Spleen (tissue), 11 donors: ENCODE results near the gene TBCD. TPM values are rescaled to one million over a fixed set of nuclear protein-coding genes. Genes with fewer than 3 reads are reported as not detected.
A peak's percentile ranks its signal among the peaks of the same experiment; 100 is the strongest.

Experiments
- DNase-seq: peaks from one replicate; pipeline ENCODE4 v3.0.0-alpha.2; 2020
- H3K27ac ChIP-seq, 8 donors: fragments of 200-600 bp; sonication (generic) in 7 of 8; 1 replicate in 4 of 8; 2 replicates in 4 of 8; pipeline versions ENCODE4 v1.5.0 to v1.8.0; 2016 to 2021; ENCODE audit warnings: inconsistent platforms in 4 of 8, mild to moderate bottlenecking in 4 of 8, moderate library complexity in 1 of 8
- H3K27me3 ChIP-seq, 7 donors: fragments of 200-600 bp; sonication (generic) in 6 of 7; replicated peaks in 1 of 7; 1 replicate in 4 of 7; 2 replicates in 3 of 7; pipeline versions ENCODE4 v1.5.0 to v1.8.0; 2016 to 2021; ENCODE audit warnings: inconsistent platforms in 3 of 7, mild to moderate bottlenecking in 1 of 7
- H3K36me3 ChIP-seq, 6 donors: fragments of 200-600 bp; sonication (generic) in 5 of 6; 1 replicate in 4 of 6; 2 replicates in 2 of 6; pipeline versions ENCODE4 v1.5.0 to v1.8.0; 2016 to 2021; ENCODE audit warnings: inconsistent platforms in 2 of 6
- H3K4me1 ChIP-seq, 6 donors: fragments of 200-600 bp; sonication (generic) in 5 of 6; 1 replicate in 3 of 6; 2 replicates in 3 of 6; pipeline versions ENCODE4 v1.5.0 to v1.8.0; 2016 to 2021; ENCODE audit warnings: inconsistent platforms in 3 of 6
- H3K4me3 ChIP-seq, 8 donors: fragments of 200-600 bp; sonication (generic) in 7 of 8; 1 replicate in 4 of 8; 2 replicates in 4 of 8; pipeline versions ENCODE4 v1.5.0 to v1.8.0; 2016 to 2021; ENCODE audit warnings: inconsistent platforms in 4 of 8, mild to moderate bottlenecking in 4 of 8, moderate library complexity in 2 of 8
- H3K9me3 ChIP-seq, 8 donors: fragments of 200-600 bp; sonication (generic) in 7 of 8; 1 replicate in 4 of 8; 2 replicates in 4 of 8; pipeline versions ENCODE4 v1.5.0 to v1.8.0; 2016 to 2021; ENCODE audit warnings: inconsistent platforms in 4 of 8
- POLR2A ChIP-seq, 3 donors: fragments of 450-650 bp; IDR thresholded peaks; one replicate each; pipeline ENCODE4 v1.5.1; 2017; ENCODE audit warnings: antibody characterized with exemption in 3 of 3, mild to moderate bottlenecking in 1 of 3
- POLR2AphosphoS5 ChIP-seq, 3 donors: sonication (generic); formaldehyde crosslinking; IDR thresholded peaks; one replicate each; pipeline ENCODE4 v1.5.1; 2017; ENCODE audit warnings: antibody characterized with exemption in 3 of 3
- WGBS, 5 donors: extraction: QIAGEN DNeasy Blood & Tissue Kit in 3 of 5; methylation state at CpG; one replicate each; pipeline versions ENCODE4 v1.1.5 to v1.1.7; 2013 to 2018; 5-methylcytosine and 5-hydroxymethylcytosine counted together
- intact Hi-C: fragments of 100-400 bp; cut with DNase I; formaldehyde crosslinking; loops from one replicate; pipeline ENCODE4 v1.15.0; 2023; ENCODE audit warnings: low total_unique reads
- polyA plus RNA-seq, 3 donors: library from polyadenylated mRNA; stranded (reverse); fragments of 200-250 nt; gene quantifications; one replicate each; pipeline ENCODE4 v1.2.1, GENCODE V29; 2013
- total RNA-seq, 7 donors: library from RNA; depleted of rRNA in 3 of 7; stranded (reverse); fragments of >200 nt in 3 of 7; fragmentation: NEBNext Ultra II Directional in 4 of 7; extraction: Animal tissue kit (Norgen Biotek cat#: 25700) in 4 of 7; gene quantifications; one replicate each; pipeline versions ENCODE4 v1.1.0 to v1.2.1, GENCODE V29; 2016 to 2021
- TF ChIP-seq, protein P1 (sequence below), 11 experiments: fragments of 200-600 bp in 7 of 11; fragments of 450-650 bp in 4 of 11; sonication (generic) in 4 of 11; IDR thresholded peaks in 8 of 11; conservative IDR thresholded peaks in 3 of 11; 1 replicate in 7 of 11; 2 replicates in 4 of 11; pipeline versions ENCODE4 v1.4.0 to v1.8.0; 2016 to 2021; ENCODE audit warnings: antibody characterized with exemption in 11 of 11, inconsistent platforms in 4 of 11, mild to moderate bottlenecking in 1 of 11
- donor health status: healthy with polysubstance abuse.
- donor health status: DM: no; HTN: no; CAD: no; lungs with moderate emphysema.
- donor health status: DM: no; HTN: no; CAD: no.
- donor health status: Bipolar disorder and iron deficiency.
- donor health status: healthy.
- donor health status: DM: no; HTN: no; CAD: no.
- donor health status: DM: yes; HTN: yes; CAD: no.

The TBCD gene
- total and polyA plus RNA-seq, 10 donors: 55.6 to 207 (median 108) TPM

DNA sequence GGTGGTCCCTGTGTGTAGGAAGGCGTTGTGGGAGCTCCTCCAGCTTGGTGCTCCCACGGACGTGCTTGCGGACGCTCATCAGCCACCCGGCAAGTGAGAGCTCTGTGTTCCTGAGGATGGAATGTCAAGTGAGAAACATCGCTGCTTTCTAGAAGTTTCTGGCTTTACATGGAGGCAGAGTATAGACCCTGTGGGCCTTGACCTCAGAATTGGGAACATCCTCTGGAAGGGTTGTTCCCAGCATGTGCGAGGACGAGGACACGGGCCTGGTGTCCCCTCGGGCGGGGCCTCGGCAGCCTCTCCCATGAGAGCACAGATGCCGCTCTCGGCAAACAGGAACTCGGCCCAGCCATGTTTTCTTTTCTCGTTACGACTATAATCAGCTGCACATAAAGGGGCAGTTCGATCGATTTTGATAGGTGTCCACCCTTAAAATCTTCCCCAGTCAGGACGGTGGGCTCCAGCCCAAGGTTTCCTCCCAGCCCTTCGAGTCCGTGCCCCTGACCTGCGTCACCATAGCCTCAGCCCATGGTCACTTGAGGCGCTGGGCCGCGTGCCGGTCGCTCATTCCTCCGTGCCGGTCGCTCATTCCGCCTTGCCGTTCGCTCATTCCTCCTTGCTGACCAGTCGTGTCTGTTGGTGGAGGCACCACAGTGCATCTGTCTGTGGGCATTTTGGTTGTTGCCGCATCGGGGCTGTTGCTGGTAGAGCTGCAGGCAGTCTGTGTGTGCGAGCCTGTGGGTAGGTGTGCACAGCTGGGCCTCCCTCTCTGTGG lies 179.2 kb downstream of the TBCD start:
- H3K4me1 ChIP-seq: peaks cover 0 to 10% (median 0%) of the 10 kb centered on the region in 6 donors
- TF ChIP-seq POLR2AphosphoS5 (IDR thresholded peaks at IDR 0.05) (peak in 1 of 3 donors; percentile 31), POLR2A (IDR thresholded peaks at IDR 0.05) (no peak)
- WGBS, 5 donors: 91 to 93% (median 92%) methylated on average over 37 to 39 of the region's 39 CpGs
- H3K4me3 ChIP-seq: no peak overlapping the region
- H3K27me3 ChIP-seq: no peaks in the 10 kb centered on the region
- peak; percentile 68 for DNase-seq
- peaks cover 2 to 100% (median 85%) of the 10 kb centered on the region in 6 donors for H3K36me3 ChIP-seq
- intact Hi-C loops: no loop called here
- no peaks in the 10 kb centered on the region for H3K9me3 ChIP-seq
- no peak overlapping the region for H3K27ac ChIP-seq

DNA sequence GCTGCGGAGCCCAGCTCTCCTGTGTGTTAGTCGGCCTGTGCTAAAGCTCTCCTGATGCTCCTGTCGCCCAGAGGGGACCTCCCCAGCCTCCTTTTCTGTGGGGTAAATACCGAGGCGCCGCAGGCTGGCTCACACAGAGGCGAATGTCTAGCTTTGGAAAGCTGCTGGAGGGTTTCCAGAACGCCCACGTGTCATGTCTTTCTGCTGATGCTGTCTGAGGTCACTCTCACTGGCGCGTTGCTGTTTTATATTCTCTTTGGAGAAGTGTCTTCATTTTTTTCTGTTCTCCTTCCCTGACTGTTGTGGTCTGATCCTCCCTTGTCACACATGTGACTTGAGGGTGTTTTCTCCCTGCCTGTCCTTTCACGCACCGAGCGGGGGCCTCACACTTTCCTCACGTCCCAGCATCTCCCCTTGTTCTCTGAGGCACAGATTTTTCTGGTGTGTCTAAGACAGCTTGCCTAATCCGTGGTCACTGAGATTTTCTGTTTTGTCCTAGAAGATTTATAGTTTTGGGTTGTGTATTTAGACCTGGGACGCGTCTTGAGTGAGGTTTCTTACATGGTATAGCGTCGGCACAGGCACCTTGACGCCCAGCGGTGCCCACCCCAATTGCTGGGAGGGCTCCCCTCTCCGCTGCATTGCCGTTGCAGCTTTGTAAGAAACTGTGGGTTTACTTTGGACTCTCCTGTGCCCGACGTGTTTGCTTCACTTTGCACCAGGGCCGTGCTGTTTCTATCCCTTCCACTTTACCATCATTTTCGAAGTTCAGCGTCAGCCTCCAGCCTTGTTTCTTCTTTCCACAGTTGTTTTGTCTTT lies 180.0 kb downstream of the TBCD start:
- intact Hi-C loops: no loop called here
- 84 to 91% (median 86%) methylated on average over 26 to 29 of the region's 29 CpGs for WGBS, 5 donors
- Histone ChIP-seq H3K36me3 (peaks cover 2 to 100% (median 83%) of the 10 kb centered on the region in 6 donors), H3K4me3 (no peak overlapping the region), H3K27me3 (no peaks in the 10 kb centered on the region), H3K9me3 (no peaks in the 10 kb centered on the region), H3K27ac (no peak overlapping the region), H3K4me1 (peaks cover 0 to 10% (median 0%) of the 10 kb centered on the region in 6 donors)
- DNase-seq: peak; percentile 40
- TF ChIP-seq POLR2A (IDR thresholded peaks at IDR 0.05) (no peak), POLR2AphosphoS5 (IDR thresholded peaks at IDR 0.05) (no peak)
- TF ChIP-seq, protein P1, sequence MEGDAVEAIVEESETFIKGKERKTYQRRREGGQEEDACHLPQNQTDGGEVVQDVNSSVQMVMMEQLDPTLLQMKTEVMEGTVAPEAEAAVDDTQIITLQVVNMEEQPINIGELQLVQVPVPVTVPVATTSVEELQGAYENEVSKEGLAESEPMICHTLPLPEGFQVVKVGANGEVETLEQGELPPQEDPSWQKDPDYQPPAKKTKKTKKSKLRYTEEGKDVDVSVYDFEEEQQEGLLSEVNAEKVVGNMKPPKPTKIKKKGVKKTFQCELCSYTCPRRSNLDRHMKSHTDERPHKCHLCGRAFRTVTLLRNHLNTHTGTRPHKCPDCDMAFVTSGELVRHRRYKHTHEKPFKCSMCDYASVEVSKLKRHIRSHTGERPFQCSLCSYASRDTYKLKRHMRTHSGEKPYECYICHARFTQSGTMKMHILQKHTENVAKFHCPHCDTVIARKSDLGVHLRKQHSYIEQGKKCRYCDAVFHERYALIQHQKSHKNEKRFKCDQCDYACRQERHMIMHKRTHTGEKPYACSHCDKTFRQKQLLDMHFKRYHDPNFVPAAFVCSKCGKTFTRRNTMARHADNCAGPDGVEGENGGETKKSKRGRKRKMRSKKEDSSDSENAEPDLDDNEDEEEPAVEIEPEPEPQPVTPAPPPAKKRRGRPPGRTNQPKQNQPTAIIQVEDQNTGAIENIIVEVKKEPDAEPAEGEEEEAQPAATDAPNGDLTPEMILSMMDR (IDR thresholded peaks at IDR 0.05 in 8 of 11, conservative IDR thresholded peaks at IDR 0.05 in 3 of 11): no peak

DNA sequence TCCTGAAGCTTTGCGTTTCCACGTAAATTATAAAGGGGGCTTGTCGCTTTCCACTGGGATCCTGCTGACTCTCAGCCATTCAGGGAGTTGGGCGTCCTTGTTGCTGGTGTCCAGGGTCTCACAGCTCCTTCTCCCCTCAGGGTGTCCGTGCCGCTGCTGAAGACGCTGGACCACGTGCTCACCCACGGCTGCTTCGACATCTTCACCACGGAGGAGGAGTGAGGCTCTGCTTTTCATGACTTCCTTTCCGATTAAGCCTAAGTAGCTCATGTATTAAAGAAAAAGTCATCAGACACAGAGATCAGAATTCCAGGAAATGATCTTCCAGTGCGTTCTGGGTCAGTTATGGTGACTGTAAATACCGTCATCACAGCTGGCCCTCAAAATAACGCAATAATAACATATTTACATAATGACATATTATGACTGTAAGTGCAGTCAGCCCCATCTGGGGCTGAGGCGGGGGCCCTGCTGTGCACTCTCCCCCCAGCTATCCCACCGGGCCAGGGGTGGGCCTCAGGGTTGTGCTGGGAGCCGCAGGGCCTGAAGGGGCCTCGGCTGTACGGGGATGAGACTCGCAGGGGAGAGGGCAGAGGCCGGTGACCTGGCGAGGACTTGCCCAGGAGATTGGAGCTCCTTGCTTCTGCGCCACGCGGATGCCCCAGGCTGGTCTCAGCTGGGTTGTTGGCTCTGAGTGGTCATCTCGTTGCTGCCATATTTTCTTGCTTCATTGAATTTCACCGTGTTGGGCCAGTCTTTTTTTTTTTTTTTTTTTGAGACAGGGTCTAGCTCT lies 180.8 kb downstream of the TBCD start:
- WGBS, 5 donors: 89 to 93% (median 90%) methylated on average over 28 of the region's 28 CpGs
- H3K27me3 ChIP-seq: no peaks in the 10 kb centered on the region
- H3K27ac ChIP-seq: no peak overlapping the region
- peaks cover 2 to 100% (median 83%) of the 10 kb centered on the region in 6 donors for H3K36me3 ChIP-seq
- H3K4me3 ChIP-seq: no peak overlapping the region
- TF ChIP-seq POLR2AphosphoS5 (IDR thresholded peaks at IDR 0.05): no peak
- TF ChIP-seq, protein P1 (IDR thresholded peaks at IDR 0.05 in 8 of 11, conservative IDR thresholded peaks at IDR 0.05 in 3 of 11): no peak
- no peak for TF ChIP-seq POLR2A (IDR thresholded peaks at IDR 0.05)
- intact Hi-C loops: no loop called here
- no peaks in the 10 kb centered on the region for H3K9me3 ChIP-seq
- peaks cover 0 to 10% (median 0%) of the 10 kb centered on the region in 6 donors for H3K4me1 ChIP-seq
- peak; percentile 36 for DNase-seq

DNA sequence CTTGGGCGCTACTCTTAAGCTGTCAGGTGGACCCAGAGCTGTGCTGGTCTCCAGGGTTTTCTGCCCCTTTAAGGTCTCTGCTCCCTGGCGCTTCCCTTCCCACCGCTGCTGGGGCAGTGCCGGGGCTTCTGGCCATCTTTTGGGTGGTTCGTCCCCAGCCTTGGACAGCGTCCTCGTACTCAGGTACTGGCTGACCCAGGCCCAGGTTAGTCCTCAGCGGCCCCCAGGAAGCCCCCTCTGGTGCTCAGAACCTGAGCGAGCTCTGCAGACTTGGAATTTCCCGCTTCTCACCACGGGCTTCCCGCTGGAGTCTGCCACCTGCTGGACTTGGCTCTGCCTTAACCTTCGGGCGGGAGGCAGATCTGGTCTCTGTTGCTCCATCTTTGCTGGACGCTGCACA lies 182.0 kb downstream of the TBCD start:
- peaks cover 2 to 100% (median 81%) of the 10 kb centered on the region in 6 donors for H3K36me3 ChIP-seq
- no peak for TF ChIP-seq POLR2AphosphoS5 (IDR thresholded peaks at IDR 0.05)
- no peak for TF ChIP-seq POLR2A (IDR thresholded peaks at IDR 0.05)
- TF ChIP-seq, protein P1 (IDR thresholded peaks at IDR 0.05 in 8 of 11, conservative IDR thresholded peaks at IDR 0.05 in 3 of 11): no peak
- 93 to 98% (median 95%) methylated on average over 12 to 15 of the region's 15 CpGs for WGBS, 5 donors
- no peak overlapping the region for H3K4me3 ChIP-seq
- DNase-seq: peak; percentile 32
- H3K9me3 ChIP-seq: no peaks in the 10 kb centered on the region
- H3K27me3 ChIP-seq: no peaks in the 10 kb centered on the region
- no peak overlapping the region for H3K27ac ChIP-seq
- intact Hi-C loops: no loop called here
- peaks cover 0 to 10% (median 0%) of the 10 kb centered on the region in 6 donors for H3K4me1 ChIP-seq
